ENCODE results near the gene CRABP2. TPM values are rescaled to one million over a fixed set of nuclear protein-coding genes. Genes with fewer than 3 reads are reported as not detected.

The CRABP2 gene
- total and polyA plus RNA-seq, 12 donors: 0.25 to 2.7 (median 1.3) TPM; not detected in 1

- DNase-seq: peak in 1 of 2 donors; percentile 69
- intact Hi-C loops (cut with DNase I): loop anchor here in 5 of 10 donors (1.0 to 5.0 kb wide), 5 partner anchors 9 to 218 kb away; partner anchors contain the start of gene PRCC (in 1 of the 5)
- Histone ChIP-seq H3K36me3 (peaks cover 0 to 50% (median 27%) of the 10 kb centered on the region in 9 donors), H3K27ac (peak overlapping the region; percentile 68 to 99 (median 92)), H3K4me3 (peak overlapping the region; percentile 61 to 94 (median 84)), H3K9me3 (no peaks in the 10 kb centered on the region), H3K4me1 (peaks cover 31 to 77% (median 58%) of the 10 kb centered on the region in 9 donors), H3K27me3 (peaks cover 0 to 51% (median 0%) of the 10 kb centered on the region in 7 donors)
- 28 to 34% methylated on average over 18 of the region's 18 CpGs for WGBS, 2 donors
- TF ChIP-seq, protein P1, sequence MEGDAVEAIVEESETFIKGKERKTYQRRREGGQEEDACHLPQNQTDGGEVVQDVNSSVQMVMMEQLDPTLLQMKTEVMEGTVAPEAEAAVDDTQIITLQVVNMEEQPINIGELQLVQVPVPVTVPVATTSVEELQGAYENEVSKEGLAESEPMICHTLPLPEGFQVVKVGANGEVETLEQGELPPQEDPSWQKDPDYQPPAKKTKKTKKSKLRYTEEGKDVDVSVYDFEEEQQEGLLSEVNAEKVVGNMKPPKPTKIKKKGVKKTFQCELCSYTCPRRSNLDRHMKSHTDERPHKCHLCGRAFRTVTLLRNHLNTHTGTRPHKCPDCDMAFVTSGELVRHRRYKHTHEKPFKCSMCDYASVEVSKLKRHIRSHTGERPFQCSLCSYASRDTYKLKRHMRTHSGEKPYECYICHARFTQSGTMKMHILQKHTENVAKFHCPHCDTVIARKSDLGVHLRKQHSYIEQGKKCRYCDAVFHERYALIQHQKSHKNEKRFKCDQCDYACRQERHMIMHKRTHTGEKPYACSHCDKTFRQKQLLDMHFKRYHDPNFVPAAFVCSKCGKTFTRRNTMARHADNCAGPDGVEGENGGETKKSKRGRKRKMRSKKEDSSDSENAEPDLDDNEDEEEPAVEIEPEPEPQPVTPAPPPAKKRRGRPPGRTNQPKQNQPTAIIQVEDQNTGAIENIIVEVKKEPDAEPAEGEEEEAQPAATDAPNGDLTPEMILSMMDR (IDR thresholded peaks at IDR 0.05): no peak
- ATAC-seq: peak; percentile 4 to 47 (median 24)
These were observed 29.9 kb downstream of the CRABP2 start for GRCh38 chr1:156675210-156676113.

- peak overlapping the region in 9 of 10 donors; percentile 61 to 94 (median 82) for H3K4me3 ChIP-seq
- peak overlapping the region; percentile 9 to 99 (median 92) for H3K27ac ChIP-seq
- H3K36me3 ChIP-seq: peaks cover 0 to 56% (median 27%) of the 10 kb centered on the region in 9 donors
- H3K4me1 ChIP-seq: peaks cover 48 to 96% (median 77%) of the 10 kb centered on the region in 9 donors
- intact Hi-C loops (cut with DNase I): no loop called here
- DNase-seq: no peak
- H3K9me3 ChIP-seq: no peaks in the 10 kb centered on the region
- peaks cover 0 to 35% (median 0%) of the 10 kb centered on the region in 7 donors for H3K27me3 ChIP-seq
- ATAC-seq: no peak
- WGBS, 2 donors: 44 to 45% methylated on average over 8 of the region's 8 CpGs
- TF ChIP-seq, protein P1 (IDR thresholded peaks at IDR 0.05): no peak
These were observed 31.8 kb downstream of the CRABP2 start for GRCh38 chr1:156673387-156674121.

GRCh38 chr1:156671804-156672203 lies 33.6 kb downstream of the CRABP2 start:
- Histone ChIP-seq H3K27ac (peak overlapping the region in 6 of 10 donors; percentile 22 to 99 (median 98)), H3K4me3 (no peak overlapping the region), H3K4me1 (peaks cover 56 to 99% (median 86%) of the 10 kb centered on the region in 9 donors), H3K36me3 (peaks cover 0 to 56% (median 27%) of the 10 kb centered on the region in 9 donors), H3K9me3 (no peaks in the 10 kb centered on the region), H3K27me3 (peaks cover 0 to 17% (median 0%) of the 10 kb centered on the region in 7 donors)
- intact Hi-C loops (cut with DNase I): no loop called here
- ATAC-seq: no peak
- TF ChIP-seq, protein P1 (IDR thresholded peaks at IDR 0.05): no peak
- no peak for DNase-seq
- WGBS, 2 donors: 94 to 95% methylated on average over 2 of the region's 2 CpGs

- no peak for DNase-seq
- peak overlapping the region; percentile 29 to 99 (median 96) for H3K27ac ChIP-seq
- WGBS, 2 donors: 60 to 67% methylated on average over 4 of the region's 4 CpGs
- peaks cover 58 to 99% (median 89%) of the 10 kb centered on the region in 9 donors for H3K4me1 ChIP-seq
- intact Hi-C loops (cut with DNase I): no loop called here
- no peaks in the 10 kb centered on the region for H3K9me3 ChIP-seq
- no peak overlapping the region for H3K4me3 ChIP-seq
- ATAC-seq: no peak
- TF ChIP-seq, protein P1 (IDR thresholded peaks at IDR 0.05): no peak
- H3K36me3 ChIP-seq: peaks cover 0 to 56% (median 27%) of the 10 kb centered on the region in 9 donors
- peaks cover 0 to 7% (median 0%) of the 10 kb centered on the region in 7 donors for H3K27me3 ChIP-seq
These were observed 34.6 kb downstream of the CRABP2 start for GRCh38 chr1:156670791-156671190.

Measured in heart right ventricle (tissue), 16 donors.